HUES64 (cell line): ENCODE data around the gene CLEC4M.

Experiments used
- H3K27ac ChIP-seq: 2 replicates; pipeline ENCODE4 v1.7.0; 2013; ENCODE audit warnings: low read depth, low read length, inconsistent platforms
- H3K27me3 ChIP-seq: 2 replicates; pipeline ENCODE4 v1.6.1; 2013; ENCODE audit warnings: mild to moderate bottlenecking, low read length; ENCODE audit not compliant: insufficient read depth
- H3K36me3 ChIP-seq: 2 replicates; pipeline ENCODE4 v1.6.1; 2013; ENCODE audit warnings: mild to moderate bottlenecking, low read length; ENCODE audit not compliant: insufficient read depth
- H3K4me1 ChIP-seq: 2 replicates; pipeline ENCODE4 v1.6.1; 2013; ENCODE audit warnings: mild to moderate bottlenecking, low read length, moderate library complexity; ENCODE audit not compliant: insufficient read depth
- H3K4me3 ChIP-seq: 2 replicates; pipeline ENCODE4 v1.5.1; 2013; ENCODE audit warnings: mild to moderate bottlenecking, low read length, moderate library complexity
- H3K9ac ChIP-seq: 2 replicates; pipeline ENCODE4 v1.6.1; 2013; ENCODE audit warnings: mild to moderate bottlenecking, low read depth, low read length
- H3K9me3 ChIP-seq: 2 replicates; pipeline ENCODE4 v1.6.1; 2013; ENCODE audit warnings: low read depth, low read length; ENCODE audit not compliant: insufficient read depth
- WGBS: fragments of 150-250, 120-280 bp; methylation state at CpG from one replicate; pipeline ENCODE4 v1.1.7; 2013; ENCODE audit warnings: missing lambda C conversion rate; 5-methylcytosine and 5-hydroxymethylcytosine counted together

Gene CLEC4M

GRCh38 chr19:7731615-7732014 lies 31.4 kb upstream of the CLEC4M start:
- no peak overlapping the region for H3K4me3 ChIP-seq
- H3K9me3 ChIP-seq: no peaks in the 10 kb centered on the region
- no peak overlapping the region for H3K27ac ChIP-seq
- H3K9ac ChIP-seq: no peak overlapping the region
- no peaks in the 10 kb centered on the region for H3K4me1 ChIP-seq
- WGBS: 82% methylated on average over 5 of the region's 5 CpGs
- no peaks in the 10 kb centered on the region for H3K36me3 ChIP-seq
- peaks cover 85% of the 10 kb centered on the region for H3K27me3 ChIP-seq

- no peak within 1 kb of the TSS; the same call in 1 of the 2 replicates for H3K4me3 ChIP-seq
- no peak within 1 kb of the TSS for H3K27ac ChIP-seq
- WGBS: 63% methylated on average over 9 of the region's 9 CpGs
- no peaks in the 10 kb centered on the region for H3K4me1 ChIP-seq
- no peaks in the 10 kb centered on the region for H3K36me3 ChIP-seq
- peaks cover 85% of the 10 kb centered on the region for H3K27me3 ChIP-seq
- no peaks in the 10 kb centered on the region for H3K9me3 ChIP-seq
- H3K9ac ChIP-seq: no peak within 1 kb of the TSS
Measured at GRCh38 chr19:7732045-7732444, 31.0 kb upstream of the CLEC4M start, which contains the start of gene CLEC4G. Gene CLEC4G, minus strand, starts transcription at chr19:7732110. Its CDS starts 8 bp downstream, at chr19:7732102.

GRCh38 chr19:7733376-7733775 lies 29.7 kb upstream of the CLEC4M start:
- H3K36me3 ChIP-seq: no peaks in the 10 kb centered on the region
- H3K9me3 ChIP-seq: no peaks in the 10 kb centered on the region
- H3K27ac ChIP-seq: no peak overlapping the region
- 77% methylated on average over 6 of the region's 6 CpGs for WGBS
- no peaks in the 10 kb centered on the region for H3K4me1 ChIP-seq
- H3K9ac ChIP-seq: no peak overlapping the region
- H3K4me3 ChIP-seq: no peak overlapping the region
- peaks cover 73% of the 10 kb centered on the region for H3K27me3 ChIP-seq

- Histone ChIP-seq H3K4me1 (no peaks in the 10 kb centered on the region), H3K27ac (no peak overlapping the region), H3K9ac (no peak overlapping the region), H3K4me3 (no peak overlapping the region), H3K9me3 (no peaks in the 10 kb centered on the region), H3K36me3 (no peaks in the 10 kb centered on the region), H3K27me3 (peaks cover 62% of the 10 kb centered on the region)
- 61% methylated on average over 12 of the region's 12 CpGs for WGBS
Measured at GRCh38 chr19:7734220-7735203, 28.5 kb upstream of the CLEC4M start.

- H3K4me3 ChIP-seq: no peak overlapping the region
- H3K36me3 ChIP-seq: no peaks in the 10 kb centered on the region
- 45% methylated on average over 1 of the region's 1 CpG for WGBS
- peaks cover 45% of the 10 kb centered on the region for H3K27me3 ChIP-seq
- no peaks in the 10 kb centered on the region for H3K4me1 ChIP-seq
- no peak overlapping the region for H3K9ac ChIP-seq
- H3K9me3 ChIP-seq: no peaks in the 10 kb centered on the region
- no peak overlapping the region for H3K27ac ChIP-seq
Measured at GRCh38 chr19:7736148-7736547, 26.9 kb upstream of the CLEC4M start.

- Histone ChIP-seq H3K36me3 (no peaks in the 10 kb centered on the region), H3K27ac (no peak overlapping the region), H3K9me3 (no peaks in the 10 kb centered on the region), H3K27me3 (peaks cover 35% of the 10 kb centered on the region), H3K4me1 (no peaks in the 10 kb centered on the region), H3K4me3 (no peak overlapping the region), H3K9ac (no peak overlapping the region)
- WGBS: 91% methylated on average over 11 of the region's 11 CpGs
Measured at GRCh38 chr19:7737215-7737614, 25.8 kb upstream of the CLEC4M start.

- no peak overlapping the region for H3K4me3 ChIP-seq
- H3K9ac ChIP-seq: no peak overlapping the region
- WGBS: 73% methylated on average over 7 of the region's 7 CpGs
- no peaks in the 10 kb centered on the region for H3K9me3 ChIP-seq
- no peaks in the 10 kb centered on the region for H3K4me1 ChIP-seq
- peaks cover 29% of the 10 kb centered on the region for H3K27me3 ChIP-seq
- no peak overlapping the region for H3K27ac ChIP-seq
- no peaks in the 10 kb centered on the region for H3K36me3 ChIP-seq
Measured at GRCh38 chr19:7738023-7738422, 25.0 kb upstream of the CLEC4M start.

- Histone ChIP-seq H3K4me3 (no peak overlapping the region), H3K9ac (no peak overlapping the region), H3K9me3 (no peaks in the 10 kb centered on the region), H3K27me3 (peaks cover 19% of the 10 kb centered on the region), H3K27ac (no peak overlapping the region), H3K4me1 (no peaks in the 10 kb centered on the region), H3K36me3 (no peaks in the 10 kb centered on the region)
- WGBS: 68% methylated on average over 2 of the region's 2 CpGs
Measured at GRCh38 chr19:7739211-7739755, 23.8 kb upstream of the CLEC4M start.

- Histone ChIP-seq H3K9me3 (no peaks in the 10 kb centered on the region), H3K9ac (no peak overlapping the region), H3K36me3 (no peaks in the 10 kb centered on the region), H3K4me1 (no peaks in the 10 kb centered on the region), H3K27me3 (peaks cover 12% of the 10 kb centered on the region), H3K4me3 (no peak overlapping the region), H3K27ac (no peak overlapping the region)
- 84% methylated on average over 19 of the region's 19 CpGs for WGBS
Measured at GRCh38 chr19:7739801-7740681, 23.0 kb upstream of the CLEC4M start.

GRCh38 chr19:7740682-7741054 lies 22.4 kb upstream of the CLEC4M start:
- peaks cover 6% of the 10 kb centered on the region for H3K27me3 ChIP-seq
- H3K9me3 ChIP-seq: no peaks in the 10 kb centered on the region
- H3K4me1 ChIP-seq: no peaks in the 10 kb centered on the region
- 89% methylated on average over 6 of the region's 6 CpGs for WGBS
- no peak overlapping the region for H3K4me3 ChIP-seq
- no peaks in the 10 kb centered on the region for H3K36me3 ChIP-seq
- H3K9ac ChIP-seq: no peak overlapping the region
- H3K27ac ChIP-seq: no peak overlapping the region

- WGBS: 82% methylated on average over 1 of the region's 2 CpGs
- no peaks in the 10 kb centered on the region; the same call in 1 of the 2 replicates for H3K27me3 ChIP-seq
Measured at GRCh38 chr19:7742575-7742974, 20.5 kb upstream of the CLEC4M start.

More at GRCh38 chr19:7742575-7742974, 20.5 kb upstream of the CLEC4M start:
- Histone ChIP-seq H3K4me3 (no peak overlapping the region), H3K36me3 (no peaks in the 10 kb centered on the region), H3K9me3 (no peaks in the 10 kb centered on the region), H3K27ac (no peak overlapping the region), H3K4me1 (peaks cover 5% of the 10 kb centered on the region; the same call in 1 of the 2 replicates), H3K9ac (no peak overlapping the region)
